ENCODE results near the gene TMEM114.

DNA sequence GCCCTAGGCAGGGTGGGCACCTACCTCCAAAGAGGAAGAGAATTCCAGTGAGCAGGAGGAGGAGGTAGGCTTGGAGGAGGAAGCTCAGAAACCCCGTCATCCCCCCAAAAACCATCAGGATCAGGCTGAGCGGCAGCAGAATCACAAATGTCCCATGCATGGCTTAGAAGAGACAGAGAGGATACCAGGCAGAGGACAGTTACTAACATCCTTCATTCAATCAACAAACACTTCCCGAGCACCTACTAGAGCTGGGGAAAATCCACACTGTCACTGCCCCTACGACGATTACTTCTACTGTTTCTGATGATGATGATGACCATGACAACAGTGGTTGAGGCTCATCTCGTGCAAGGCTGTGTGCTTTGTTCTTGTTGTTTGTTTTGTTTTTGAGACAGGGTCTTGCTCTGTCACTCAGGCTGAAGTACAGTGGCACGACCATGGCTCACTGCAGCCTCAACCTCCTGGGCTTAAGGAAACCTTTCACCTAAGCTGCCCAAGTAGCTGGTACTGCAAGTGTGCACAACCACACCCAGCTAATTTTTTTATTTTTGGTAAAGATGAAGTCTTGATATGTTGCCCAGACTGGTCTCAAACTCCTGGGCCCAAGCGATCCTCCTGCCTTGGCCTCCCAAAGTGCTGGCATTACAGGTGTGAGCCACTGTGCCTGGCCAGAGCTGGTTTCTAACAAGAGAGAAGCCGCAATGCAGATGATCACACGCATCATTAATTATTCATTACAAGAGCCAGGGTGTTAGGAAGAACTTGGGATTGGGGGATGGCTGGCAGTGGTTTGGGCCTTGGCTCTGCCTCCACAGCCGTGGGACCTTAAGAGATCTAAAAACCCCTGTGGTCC, 18.0 kb downstream of the TMEM114 start:
- TF ChIP-seq, protein P1, sequence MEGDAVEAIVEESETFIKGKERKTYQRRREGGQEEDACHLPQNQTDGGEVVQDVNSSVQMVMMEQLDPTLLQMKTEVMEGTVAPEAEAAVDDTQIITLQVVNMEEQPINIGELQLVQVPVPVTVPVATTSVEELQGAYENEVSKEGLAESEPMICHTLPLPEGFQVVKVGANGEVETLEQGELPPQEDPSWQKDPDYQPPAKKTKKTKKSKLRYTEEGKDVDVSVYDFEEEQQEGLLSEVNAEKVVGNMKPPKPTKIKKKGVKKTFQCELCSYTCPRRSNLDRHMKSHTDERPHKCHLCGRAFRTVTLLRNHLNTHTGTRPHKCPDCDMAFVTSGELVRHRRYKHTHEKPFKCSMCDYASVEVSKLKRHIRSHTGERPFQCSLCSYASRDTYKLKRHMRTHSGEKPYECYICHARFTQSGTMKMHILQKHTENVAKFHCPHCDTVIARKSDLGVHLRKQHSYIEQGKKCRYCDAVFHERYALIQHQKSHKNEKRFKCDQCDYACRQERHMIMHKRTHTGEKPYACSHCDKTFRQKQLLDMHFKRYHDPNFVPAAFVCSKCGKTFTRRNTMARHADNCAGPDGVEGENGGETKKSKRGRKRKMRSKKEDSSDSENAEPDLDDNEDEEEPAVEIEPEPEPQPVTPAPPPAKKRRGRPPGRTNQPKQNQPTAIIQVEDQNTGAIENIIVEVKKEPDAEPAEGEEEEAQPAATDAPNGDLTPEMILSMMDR (IDR thresholded peaks at IDR 0.05) = no peak
- no peak for TF ChIP-seq POLR2A (IDR thresholded peaks at IDR 0.05)

All from thyroid gland (tissue), 4 donors.